GM18508 (cell line): ENCODE data around the gene XAB2.

Experiments used
- ATAC-seq: cut with Tn5 transposase; IDR thresholded peaks from one replicate; pipeline ENCODE4 v1.9.1; 2021; ENCODE audit warnings: moderate number of reproducible peaks; ENCODE audit not compliant: insufficient read depth, unreplicated experiment

The XAB2 gene

DNA sequence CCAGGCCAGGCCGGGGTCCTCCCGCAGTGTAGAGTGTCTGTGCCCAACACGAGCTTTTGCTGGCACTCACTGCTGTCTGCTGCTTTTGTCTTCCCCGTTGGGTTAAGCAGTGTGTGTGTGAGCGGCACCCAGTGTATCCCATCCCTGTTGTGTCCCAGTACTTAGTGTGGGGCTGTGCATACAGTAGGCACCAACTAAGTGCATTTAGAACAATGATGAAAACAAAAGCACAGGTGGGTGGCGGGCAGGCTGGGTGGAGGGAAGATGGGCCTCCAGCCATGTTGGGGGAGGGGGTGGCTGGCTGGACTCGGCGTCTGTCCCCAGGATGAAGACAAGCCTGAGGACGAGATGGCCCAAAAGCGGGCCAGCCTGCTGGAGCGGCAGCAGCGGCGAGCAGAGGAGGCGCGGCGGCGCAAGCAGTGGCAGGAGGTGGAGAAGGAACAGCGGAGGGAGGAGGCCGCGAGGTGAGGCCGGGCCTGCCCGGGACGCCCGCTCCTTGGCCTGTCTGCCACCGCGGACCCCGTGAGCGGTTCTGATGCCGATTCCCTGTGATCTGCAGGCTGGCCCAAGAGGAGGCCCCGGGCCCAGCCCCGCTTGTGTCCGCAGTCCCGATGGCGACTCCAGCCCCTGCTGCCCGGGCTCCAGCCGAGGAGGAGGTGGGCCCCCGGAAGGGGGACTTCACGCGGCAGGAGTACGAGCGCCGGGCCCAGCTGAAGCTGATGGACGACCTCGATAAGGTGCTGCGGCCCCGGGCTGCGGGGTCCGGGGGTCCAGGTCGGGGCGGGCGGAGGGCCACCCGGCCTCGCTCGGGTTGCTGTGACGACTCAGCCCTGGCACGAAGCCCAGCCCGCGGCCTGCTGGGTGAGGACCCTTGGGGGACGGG is 14.2 kb downstream of the XAB2 start:
- ATAC-seq, result no peak

DNA sequence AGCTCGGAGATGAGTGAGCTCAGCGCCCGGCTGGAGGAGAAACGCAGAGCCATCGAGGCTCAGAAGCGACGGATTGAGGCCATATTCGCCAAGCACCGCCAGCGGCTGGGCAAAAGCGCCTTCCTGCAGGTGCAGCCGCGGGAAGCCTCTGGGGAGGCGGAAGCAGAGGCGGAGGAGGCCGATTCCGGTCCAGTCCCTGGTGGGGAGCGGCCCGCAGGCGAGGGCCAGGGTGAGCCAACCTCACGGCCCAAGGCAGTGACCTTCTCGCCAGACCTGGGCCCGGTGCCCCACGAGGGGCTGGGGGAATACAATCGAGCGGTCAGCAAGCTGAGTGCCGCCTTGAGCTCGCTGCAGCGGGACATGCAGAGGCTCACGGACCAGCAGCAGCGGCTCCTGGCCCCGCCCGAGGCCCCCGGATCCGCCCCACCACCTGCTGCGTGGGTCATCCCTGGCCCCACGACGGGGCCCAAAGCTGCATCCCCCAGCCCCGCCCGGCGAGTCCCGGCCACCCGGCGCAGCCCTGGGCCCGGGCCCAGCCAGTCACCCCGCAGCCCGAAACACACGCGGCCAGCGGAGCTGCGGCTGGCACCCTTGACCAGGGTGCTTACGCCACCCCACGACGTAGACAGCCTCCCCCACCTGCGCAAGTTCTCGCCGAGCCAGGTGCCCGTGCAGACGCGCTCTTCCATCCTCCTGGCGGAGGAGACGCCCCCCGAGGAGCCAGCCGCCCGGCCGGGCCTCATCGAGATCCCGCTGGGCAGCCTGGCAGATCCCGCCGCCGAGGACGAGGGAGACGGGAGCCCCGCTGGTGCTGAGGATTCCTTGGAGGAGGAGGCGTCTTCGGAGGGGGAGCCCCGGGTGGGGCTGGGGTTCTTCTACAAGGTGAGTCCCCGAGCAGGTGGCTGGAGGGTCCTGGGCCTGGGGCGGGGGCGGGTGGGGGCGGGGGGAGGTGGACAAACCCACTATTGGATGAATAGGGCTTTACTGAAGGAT is 16.8 kb downstream of the XAB2 start:
- ATAC-seq, result no peak

DNA sequence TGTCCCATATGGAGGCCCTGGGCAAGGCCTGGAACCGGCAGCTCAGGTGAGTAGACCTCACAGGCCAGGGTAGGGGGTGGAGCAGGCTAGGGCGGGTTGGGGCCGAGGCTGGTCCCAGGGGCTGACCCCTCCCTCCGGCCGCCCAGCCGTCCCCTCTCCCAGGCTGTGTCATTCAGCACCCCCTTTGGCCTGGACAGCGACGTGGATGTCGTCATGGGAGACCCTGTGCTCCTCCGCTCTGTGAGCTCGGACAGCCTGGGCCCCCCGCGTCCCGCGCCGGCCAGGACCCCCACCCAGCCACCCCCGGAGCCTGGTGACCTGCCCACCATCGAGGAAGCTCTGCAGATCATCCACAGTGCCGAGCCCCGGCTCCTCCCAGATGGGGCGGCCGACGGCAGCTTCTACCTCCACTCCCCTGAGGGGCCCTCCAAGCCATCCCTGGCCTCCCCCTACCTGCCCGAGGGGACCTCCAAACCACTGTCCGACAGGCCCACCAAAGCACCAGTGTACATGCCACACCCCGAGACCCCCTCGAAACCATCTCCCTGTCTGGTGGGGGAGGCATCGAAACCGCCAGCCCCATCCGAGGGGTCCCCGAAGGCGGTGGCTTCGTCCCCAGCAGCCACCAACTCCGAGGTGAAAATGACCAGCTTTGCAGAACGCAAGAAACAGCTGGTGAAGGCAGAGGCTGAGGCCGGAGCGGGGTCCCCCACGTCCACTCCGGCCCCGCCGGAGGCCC is 17.6 kb downstream of the XAB2 start:
- no peak for ATAC-seq

DNA sequence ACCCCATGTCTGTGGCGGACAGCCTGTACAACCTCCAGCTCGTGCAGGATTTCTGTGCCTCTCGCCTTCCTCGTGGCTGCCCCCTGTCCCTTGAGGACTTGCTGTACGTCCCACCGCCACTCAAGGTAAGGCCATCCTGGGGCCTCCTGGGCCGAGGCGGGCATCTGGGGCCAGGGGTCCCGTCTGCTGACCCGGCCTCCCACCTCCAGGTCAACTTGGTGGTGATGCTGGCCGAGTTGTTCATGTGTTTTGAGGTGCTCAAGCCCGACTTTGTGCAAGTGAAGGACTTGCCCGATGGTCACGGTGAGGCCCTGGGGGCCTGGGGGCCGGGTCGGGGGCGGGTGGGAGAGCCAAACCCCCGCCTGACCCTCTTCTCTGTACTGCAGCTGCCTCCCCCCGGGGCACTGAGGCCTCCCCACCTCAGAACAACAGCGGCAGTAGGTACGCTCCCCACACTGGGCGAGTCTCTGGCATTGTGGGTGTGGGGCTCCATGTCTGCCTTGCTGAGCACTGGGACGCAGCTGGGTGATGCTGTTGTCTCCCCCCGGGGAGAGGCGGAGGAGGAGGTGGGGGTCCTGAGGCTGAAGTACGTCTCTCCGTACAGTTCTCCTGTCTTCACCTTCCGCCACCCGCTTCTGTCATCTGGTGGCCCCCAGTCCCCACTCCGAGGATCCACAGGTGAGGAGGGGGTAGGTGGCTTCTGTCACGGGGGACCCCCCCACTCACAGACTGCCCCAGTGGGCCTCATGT is 18.7 kb downstream of the XAB2 start:
- ATAC-seq, result no peak

DNA sequence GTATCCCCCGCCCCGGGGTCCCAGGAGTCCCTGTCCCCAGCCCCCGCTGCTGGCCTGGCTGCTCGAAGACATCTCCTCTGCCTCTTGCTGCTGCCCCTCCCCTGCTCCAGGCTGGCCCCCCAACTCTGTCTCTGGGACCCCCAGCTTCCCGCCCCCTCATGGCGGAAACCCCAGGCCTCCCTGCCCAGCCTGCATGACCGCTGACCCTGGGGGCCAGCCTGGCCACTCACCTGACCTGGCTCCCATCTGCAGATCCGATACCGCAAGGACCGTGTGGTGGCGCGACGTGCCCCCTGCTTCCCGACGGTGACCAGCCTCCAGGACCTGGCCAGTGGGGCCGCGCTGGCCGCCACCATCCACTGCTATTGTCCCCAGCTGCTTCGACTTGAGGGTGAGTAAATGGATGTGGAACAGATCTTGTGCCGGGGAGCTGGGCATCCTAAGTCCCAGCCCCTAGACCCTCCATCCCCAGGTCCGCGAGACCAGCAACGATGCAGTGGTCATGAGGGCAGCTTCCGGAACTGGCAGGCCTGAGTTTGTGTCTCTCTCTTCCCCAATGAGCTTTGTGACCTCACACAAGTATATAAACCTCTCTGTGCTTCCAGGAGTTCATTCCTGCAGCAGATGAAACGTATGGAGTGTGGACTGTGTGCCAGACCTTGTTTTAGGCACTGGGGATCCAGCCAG is 21.3 kb downstream of the XAB2 start:
- no peak for ATAC-seq

DNA sequence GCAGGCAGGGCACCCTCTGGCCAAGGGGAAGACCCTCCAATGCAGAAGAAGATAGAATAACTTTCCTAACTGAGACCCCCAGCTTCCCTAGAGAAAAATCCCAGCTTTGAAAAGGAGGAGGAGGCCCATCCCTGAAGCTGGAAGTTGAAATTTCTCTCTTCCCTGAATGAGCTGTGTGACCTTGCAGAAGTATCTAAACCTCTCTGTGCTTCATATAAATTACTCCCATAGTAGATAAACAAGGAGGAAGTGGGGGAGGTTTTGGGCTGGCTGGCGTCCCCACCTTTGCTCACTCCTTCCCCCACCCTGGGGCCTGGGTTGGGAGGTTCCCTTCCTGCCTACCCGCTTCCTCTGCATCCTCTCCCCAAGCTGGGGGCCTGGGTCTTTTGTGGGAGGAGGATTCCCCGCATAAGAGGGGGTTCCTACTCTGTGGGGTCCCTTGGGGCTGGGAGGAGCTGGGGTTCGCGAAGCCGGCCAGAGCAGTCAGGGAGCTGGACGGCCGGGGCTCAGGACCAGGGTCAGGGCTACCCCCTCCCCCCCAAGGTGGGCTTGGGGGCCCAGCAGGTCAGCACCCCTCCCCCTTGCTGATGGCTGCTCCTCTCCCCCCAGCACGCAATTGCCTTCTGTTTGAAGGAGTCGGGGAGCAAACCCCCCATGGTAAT is 22.0 kb downstream of the XAB2 start:
- ATAC-seq, result no peak

DNA sequence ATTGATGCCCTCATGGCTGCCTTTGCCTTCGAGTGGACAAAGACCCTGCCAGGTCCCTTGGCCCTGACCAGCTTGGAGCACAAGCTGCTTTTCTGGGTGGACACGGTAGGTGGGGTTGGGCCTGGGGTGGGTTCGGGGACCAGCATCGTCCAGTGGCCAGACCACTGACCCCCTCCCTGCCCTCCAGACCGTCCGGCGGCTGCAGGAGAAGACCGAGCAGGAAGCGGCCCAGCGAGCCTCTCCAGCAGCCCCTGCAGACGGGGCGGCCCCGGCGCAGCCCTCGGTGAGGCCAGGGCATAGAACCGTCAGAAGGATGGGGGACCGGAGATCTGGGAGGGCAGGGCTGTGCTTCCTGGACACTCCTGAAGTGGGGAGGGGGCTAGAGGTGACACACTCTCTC is 23.1 kb downstream of the XAB2 start:
- no peak for ATAC-seq

DNA sequence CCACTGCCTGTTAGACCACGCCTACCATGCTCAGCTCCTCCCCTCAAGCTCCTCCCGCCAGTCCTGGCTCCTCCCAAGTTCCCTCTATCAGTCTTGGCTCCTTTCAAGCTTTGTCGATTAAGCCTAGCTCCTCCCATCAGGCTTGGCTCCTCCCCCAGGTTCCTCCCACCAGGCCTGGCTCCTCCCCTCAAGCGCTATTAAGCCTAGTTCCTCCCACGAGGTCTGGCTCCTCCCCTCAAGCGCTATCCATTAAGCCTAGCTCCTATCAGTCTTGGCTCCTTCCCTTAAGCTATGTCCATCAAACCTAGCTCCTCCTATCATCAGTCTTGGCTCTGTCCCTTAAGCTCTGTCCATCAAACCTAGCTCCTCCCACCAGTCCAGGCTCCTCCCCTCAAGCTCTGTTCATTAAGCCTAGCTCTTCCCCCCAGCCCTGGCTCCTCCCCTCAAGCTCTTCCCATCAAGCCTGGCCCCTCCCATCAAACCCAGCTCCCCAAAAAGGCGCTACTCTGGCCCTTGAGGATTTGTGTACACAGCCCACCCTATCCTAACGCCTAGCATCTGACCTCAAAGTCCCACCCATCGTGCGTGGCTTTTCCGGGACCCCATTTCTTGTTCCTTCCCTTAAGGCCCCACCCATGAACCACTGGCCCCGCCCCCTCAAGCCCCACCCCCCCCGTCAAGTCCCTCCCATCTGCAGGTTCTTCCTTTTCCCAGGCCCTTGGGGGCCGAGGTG is 23.7 kb downstream of the XAB2 start:
- no peak for ATAC-seq

DNA sequence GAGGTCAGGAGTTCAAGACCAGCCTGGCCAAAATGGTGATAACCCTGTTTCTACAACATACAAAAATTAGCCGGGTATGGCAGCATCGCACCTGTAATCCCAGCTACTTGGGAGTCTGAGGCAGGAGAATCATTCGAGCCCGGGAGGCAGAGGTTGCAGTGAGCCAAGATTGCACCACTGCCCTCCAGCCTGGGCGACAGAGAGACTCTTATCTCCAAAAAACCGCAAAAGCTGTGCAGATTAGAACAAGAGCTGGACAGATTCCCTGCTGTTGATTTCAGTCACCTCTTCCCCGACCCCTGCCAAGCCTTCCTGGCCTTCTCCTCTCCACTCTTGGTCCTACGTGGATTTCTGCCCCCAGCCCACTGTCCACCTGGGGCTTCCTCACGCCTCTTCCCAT is 25.4 kb downstream of the XAB2 start:
- no peak for ATAC-seq

DNA sequence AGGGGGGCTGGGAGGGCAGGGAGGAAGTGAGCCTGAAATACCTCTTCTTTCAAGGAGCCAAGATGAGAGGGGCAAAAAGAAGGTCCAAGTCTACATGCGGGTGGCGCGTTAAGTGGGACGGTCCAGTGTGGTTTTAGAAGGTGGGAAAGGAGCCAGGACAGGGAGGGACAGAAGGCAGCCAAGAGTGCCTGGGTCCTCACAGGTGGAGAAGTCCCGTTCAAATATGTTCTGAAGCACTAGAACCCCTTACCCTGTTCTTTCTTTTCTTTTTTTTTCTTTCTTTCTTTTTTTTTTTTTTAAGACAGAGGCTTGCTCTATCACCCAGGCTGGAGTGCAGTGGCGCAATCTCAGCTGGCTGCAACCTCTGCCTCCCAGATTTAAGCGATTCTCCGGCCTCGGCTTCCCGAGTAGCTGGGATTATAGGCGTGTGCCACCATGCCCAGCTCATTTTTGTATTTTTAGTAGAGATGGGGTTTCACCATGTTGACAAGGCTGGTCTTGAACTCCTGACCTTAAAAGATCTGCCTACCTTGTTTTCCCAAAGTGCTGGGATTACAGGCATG is 26.3 kb downstream of the XAB2 start:
- no peak for ATAC-seq

DNA sequence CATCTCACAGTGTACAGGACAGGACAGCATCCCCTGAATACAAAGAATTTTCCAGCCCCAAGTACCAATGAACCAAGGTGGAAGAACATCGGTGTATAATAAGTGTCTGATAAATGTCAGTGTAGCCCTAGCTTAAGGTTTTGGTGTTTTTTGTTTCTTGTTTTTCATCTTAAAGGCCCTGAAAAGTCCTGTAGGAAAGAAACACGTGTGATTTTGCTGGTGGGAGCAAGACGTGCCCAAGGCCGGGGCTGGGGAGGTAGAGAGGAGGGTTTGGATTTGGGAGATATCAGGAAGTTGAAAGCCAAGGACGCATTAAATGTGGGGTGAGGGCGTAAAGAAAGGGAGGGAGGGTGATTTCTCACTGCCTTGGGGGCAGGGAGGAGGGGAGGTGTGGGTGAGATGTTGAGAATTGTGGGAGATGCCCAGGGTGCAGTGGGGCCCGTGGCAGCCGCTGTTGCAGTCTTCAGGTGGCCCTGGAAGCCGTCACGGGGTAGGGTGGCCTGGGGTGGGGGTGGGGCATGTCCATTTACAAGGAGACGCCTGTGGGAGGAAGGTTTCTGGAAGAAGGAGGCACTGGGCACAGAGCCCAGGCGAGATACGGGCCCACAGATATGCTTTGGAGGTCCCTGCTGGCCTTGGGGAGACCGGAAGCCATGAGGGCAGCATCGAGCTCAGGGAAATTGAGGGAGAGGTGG is 27.0 kb downstream of the XAB2 start:
- ATAC-seq, result no peak

DNA sequence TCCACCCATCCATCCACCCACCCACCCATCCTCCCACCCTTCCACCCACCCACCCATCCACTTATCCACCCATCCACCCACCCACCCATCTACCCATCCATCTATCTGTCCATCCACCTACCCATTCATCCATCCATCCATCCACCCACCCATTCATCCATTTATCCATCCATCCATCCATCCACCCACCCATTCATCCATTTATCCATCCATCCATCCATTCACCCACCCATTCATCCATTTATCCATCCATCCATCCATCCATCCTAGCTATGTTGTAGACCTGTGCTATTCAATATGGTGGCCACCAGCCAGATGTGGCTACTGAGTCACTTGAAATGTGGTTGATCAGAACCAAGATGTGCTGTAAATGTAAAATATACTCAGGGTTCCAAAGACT is 28.6 kb downstream of the XAB2 start:
- ATAC-seq, result no peak

DNA sequence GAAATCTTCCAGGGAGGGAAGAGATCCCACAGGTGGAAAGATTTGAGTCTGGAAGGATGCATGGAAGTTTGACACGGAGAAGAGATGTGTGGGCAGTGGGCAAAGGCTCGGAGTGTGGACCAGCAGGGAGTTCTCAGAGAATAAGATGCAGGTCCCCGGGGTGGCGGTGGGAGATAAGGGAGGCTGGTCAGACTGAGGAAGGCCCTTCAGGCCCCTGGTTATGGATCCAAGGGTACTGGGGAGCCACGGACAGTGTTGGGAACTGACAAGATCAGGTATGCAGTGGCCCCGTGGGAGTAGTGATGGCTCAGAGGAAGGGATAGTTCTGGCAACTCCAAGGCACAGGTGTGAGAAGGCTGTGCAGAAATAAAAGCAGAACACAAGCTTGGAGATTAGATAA is 31.2 kb downstream of the XAB2 start:
- no peak for ATAC-seq

DNA sequence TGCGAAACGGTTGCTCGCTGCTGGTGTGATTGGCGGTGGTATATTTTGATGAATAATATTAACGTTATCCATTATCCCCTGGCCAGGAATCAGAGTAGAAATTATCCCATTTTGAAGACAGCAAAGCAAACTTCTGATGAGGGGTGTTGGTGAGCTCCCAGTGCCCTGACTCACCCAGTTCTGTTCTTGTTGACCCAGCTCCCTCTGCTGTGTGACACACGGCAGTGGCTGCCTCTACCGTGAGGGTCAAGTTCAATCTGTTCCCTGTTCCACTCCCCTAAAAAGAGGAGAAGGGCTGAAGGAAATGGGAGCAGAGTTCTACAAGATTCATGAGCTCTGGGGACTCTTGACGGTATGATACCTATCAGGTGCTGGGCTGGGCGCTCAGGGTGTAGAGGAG is 31.7 kb downstream of the XAB2 start:
- ATAC-seq, result no peak

DNA sequence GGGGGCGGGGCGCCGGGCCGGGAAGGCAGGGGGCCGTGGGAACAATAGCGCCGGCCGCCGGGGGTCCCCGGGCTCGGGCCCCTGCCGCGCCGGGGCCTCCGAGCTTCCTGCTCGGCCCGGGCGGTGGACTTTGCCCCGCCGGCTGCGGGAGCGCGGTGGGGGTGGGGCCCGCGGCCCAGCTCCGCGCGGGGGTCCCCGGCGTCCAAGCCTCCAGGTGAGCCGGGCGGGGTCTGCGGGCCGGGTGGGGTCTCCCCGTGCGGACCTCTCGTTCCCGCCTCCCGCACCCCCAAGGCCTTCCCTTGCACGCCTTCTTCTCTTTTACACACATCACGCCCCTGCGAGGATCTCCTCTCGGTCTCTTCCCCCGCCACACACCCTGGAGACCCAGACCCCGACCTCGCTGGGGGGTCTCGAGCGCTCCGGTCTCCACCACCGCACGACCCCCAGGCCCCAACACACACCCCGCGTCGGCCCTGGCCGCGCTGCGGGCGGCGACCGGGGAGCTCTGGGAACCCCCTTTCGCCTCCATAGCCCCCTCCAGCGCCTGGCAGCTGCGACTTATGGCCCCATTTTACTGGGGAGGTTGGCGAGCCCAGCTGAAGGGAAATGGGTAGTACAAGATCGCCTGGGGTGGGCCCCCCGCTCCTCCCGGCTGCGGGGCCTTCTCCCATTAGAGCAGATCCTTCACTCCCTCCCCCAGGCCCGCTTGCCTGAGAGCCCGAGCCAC is 33.0 kb downstream of the XAB2 start:
- ATAC-seq, result no peak

DNA sequence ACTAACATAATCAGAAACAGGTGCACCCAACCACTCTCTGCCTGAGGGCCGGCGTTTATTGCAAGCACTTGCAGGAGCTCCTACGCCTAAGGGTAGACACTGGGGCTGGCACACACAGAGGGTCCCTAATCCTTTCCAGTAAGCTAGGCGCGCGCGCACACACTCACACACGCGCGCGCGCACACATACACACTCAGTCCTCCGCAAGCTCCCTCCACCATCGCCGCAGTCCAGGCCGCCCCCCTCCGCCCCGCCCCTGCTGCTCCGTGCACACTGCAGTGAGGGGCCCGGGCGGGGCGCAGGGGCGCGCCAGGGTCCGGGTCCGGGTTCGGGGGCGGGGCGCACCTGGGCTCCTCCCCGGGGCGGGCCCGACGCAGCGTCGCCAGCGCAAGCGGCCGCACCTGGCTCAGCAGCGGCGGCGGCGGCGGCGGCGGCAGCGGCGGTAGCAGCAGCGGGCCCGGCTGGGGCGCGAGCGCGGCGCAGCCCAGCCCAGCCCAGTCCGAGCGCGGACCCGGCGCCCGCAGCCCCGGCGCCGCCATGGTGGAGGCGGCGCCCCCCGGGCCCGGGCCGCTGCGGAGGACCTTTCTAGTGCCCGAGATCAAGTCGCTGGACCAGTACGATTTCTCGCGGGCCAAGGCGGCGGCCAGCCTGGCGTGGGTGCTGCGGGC is 33.7 kb downstream of the XAB2 start, which contains the start of gene CAMSAP3:
TSS of gene CAMSAP3 (plus strand) at position 398 of the 668 bp plus-strand sequence. CDS start at position 538, 140 bp downstream.
- no peak for ATAC-seq
